HepG2 (cell line): ENCODE results near the gene DNAJB11. TPM values are rescaled to one million over a fixed set of nuclear protein-coding genes. Genes with fewer than 3 reads are reported as not detected.

Experiments used
- ATAC-seq: fragments of 200-7000 bp; cut with Tn5 transposase; 3 replicates; pipeline ENCODE4 v1.9.1; 2020; ENCODE audit warnings: mild to moderate bottlenecking, moderate library complexity
- BruUV-seq: library from RNA; stranded (reverse); fragments of 400-500 nt; replicated peaks from 2 replicates; lab custom pipeline; 2021; lab: Mats Ljungman, UMichigan
- CTCF ChIA-PET: fragments of 300-600 bp; formaldehyde crosslinking; extraction: SDS; loops from one replicate; lab custom pipeline; 2021; ENCODE audit warnings: low total read pairs, inconsistent platforms, low intra/inter-chr PET ratio; lab: Yijun Ruan, JAX
- POLR2A ChIA-PET: fragments of 350-600 bp; sonication (Branson Sonifier 250); formaldehyde crosslinking; loops from one replicate; lab custom pipeline; 2020; ENCODE audit warnings: antibody characterized with exemption, inconsistent platforms; lab: Yijun Ruan, JAX
- DNase-seq: peaks from one replicate; pipeline ENCODE4 v3.0.0-alpha.2; 2015; ENCODE audit warnings: low spot score
- FAIRE-seq: peaks from 3 replicates; lab custom pipeline; 2011; peaks lifted over from hg19 to GRCh38; lab: Jason Lieb, UNC
- H2AFZ ChIP-seq: one replicate; pipeline ENCODE4 v1.6.1; 2011; ENCODE audit warnings: low read length, inconsistent platforms
- H3K27ac ChIP-seq: fragments of 300-600 bp; 3 replicates; pipeline ENCODE4 v1.8.0; 2011; ENCODE audit warnings: mixed run types, mild to moderate bottlenecking, mixed read lengths, low read length, inconsistent platforms; ENCODE audit not compliant: insufficient read depth; ENCODE audit errors: extremely low read length
- H3K27me3 ChIP-seq, 2 experiments: fragments of 200-600 bp in 1 of 2; 2 replicates in 1 of 2; 3 replicates in 1 of 2; pipeline versions ENCODE4 v1.6.0 to v1.8.0; 2011; ENCODE audit warnings: low read length in 2 of 2, mild to moderate bottlenecking in 2 of 2, moderate library complexity in 2 of 2, inconsistent platforms in 1 of 2; ENCODE audit not compliant: insufficient read depth in 2 of 2, control insufficient read depth in 1 of 2
- H3K36me3 ChIP-seq, 2 experiments: fragments of 200-600 bp in 1 of 2; replicated peaks in 1 of 2; 2 replicates in 1 of 2; 3 replicates in 1 of 2; pipeline versions ENCODE4 v1.5.1 to v1.8.0; 2011; ENCODE audit warnings: low read length in 2 of 2, inconsistent platforms in 1 of 2; ENCODE audit not compliant: insufficient read depth in 2 of 2, control insufficient read depth in 1 of 2
- H3K4me1 ChIP-seq: 2 replicates; pipeline ENCODE4 v1.5.1; 2012; ENCODE audit warnings: low read length, inconsistent platforms; ENCODE audit not compliant: insufficient read depth
- H3K4me2 ChIP-seq: 2 replicates; pipeline ENCODE4 v1.6.0; 2011; ENCODE audit warnings: low read depth, low read length, inconsistent platforms
- H3K4me3 ChIP-seq, 3 experiments: fragments of 200-600 bp in 1 of 3; sonication (generic), shearing (Covaris generic) in 1 of 3; replicated peaks in 1 of 3; 2 replicates each; pipeline ENCODE4 v1.5.1; 2011 to 2016; ENCODE audit warnings: low read length in 3 of 3, inconsistent platforms in 2 of 3, low read depth in 2 of 3, mild to moderate bottlenecking in 2 of 3, control low read depth in 1 of 3, mixed read lengths in 1 of 3; ENCODE audit not compliant: insufficient read depth in 1 of 3
- H3K79me2 ChIP-seq: one replicate; pipeline ENCODE4 v1.6.1; 2011; ENCODE audit warnings: low read length, inconsistent platforms; ENCODE audit not compliant: insufficient read depth
- H3K9ac ChIP-seq: 2 replicates; pipeline ENCODE4 v1.6.0; 2011; ENCODE audit warnings: mild to moderate bottlenecking, low read depth, low read length, inconsistent platforms; ENCODE audit not compliant: insufficient read depth
- H3K9me3 ChIP-seq: 2 replicates; pipeline ENCODE4 v1.5.1; 2012; ENCODE audit warnings: mild to moderate bottlenecking, low read length
- H4K20me1 ChIP-seq: 2 replicates; pipeline ENCODE4 v1.6.0; 2011; ENCODE audit warnings: inconsistent platforms, mild to moderate bottlenecking, low read length, moderate library complexity; ENCODE audit not compliant: insufficient read depth
- DNMT1 ChIP-seq: sonication (generic); formaldehyde crosslinking; IDR thresholded peaks from 2 replicates; pipeline ENCODE4 v1.5.1; 2020; ENCODE audit warnings: mild to moderate bottlenecking, missing genetic modification reagents
- ERF ChIP-seq: IDR thresholded peaks from 2 replicates; pipeline ENCODE4 v1.6.1; 2018; ENCODE audit warnings: missing biosample characterization, missing genetic modification reagents
- HNF4A ChIP-seq: sonication (generic); formaldehyde crosslinking; IDR thresholded peaks from 2 replicates; pipeline ENCODE4 v1.4.0; 2020; ENCODE audit warnings: missing genetic modification reagents
- JUNB ChIP-seq: sonication (generic); formaldehyde crosslinking; IDR thresholded peaks from 2 replicates; pipeline ENCODE4 v1.8.0; 2022; ENCODE audit warnings: missing genetic modification reagents, mild to moderate bottlenecking, borderline replicate concordance
- NR2F1 ChIP-seq, 2 experiments: fragments of 450-650 bp in 1 of 2; formaldehyde crosslinking in 1 of 2; IDR thresholded peaks; 2 replicates each; pipeline versions ENCODE4 v1.5.0 to v1.6.1; 2016 to 2020; ENCODE audit warnings: mild to moderate bottlenecking in 1 of 2, missing compliant biosample characterization in 1 of 2, missing genetic modification reagents in 1 of 2, moderate library complexity in 1 of 2
- RBFOX2 ChIP-seq: fragments of 200-400 bp; formaldehyde crosslinking; IDR thresholded peaks from 2 replicates; pipeline ENCODE4 v1.6.1; 2017; ENCODE audit warnings: low read depth, mild to moderate bottlenecking, low read length
- SALL1 ChIP-seq: sonication (generic); formaldehyde crosslinking; IDR thresholded peaks from 2 replicates; pipeline ENCODE4 v1.8.0; 2022; ENCODE audit warnings: mild to moderate bottlenecking, missing genetic modification reagents
- SAP130 ChIP-seq: IDR thresholded peaks from 2 replicates; pipeline ENCODE4 v1.6.1; 2016; ENCODE audit warnings: low read depth
- TCF7L2 ChIP-seq: IDR thresholded peaks from 2 replicates; pipeline ENCODE4 v1.6.1; 2011; ENCODE audit warnings: mild to moderate bottlenecking, low read depth, low read length, moderate library complexity
- TFAP4 ChIP-seq: sonication (generic); IDR thresholded peaks from 2 replicates; pipeline ENCODE4 v1.6.1; 2016; ENCODE audit warnings: low read depth, borderline replicate concordance
- ZBTB7B ChIP-seq: sonication (generic); formaldehyde crosslinking; IDR thresholded peaks from 2 replicates; pipeline ENCODE4 v1.4.0; 2020; ENCODE audit warnings: missing genetic modification reagents
- ZNF275 ChIP-seq: sonication (generic); formaldehyde crosslinking; IDR thresholded peaks from 2 replicates; pipeline ENCODE4 v1.8.0; 2022; ENCODE audit warnings: missing genetic modification reagents, mild to moderate bottlenecking, inconsistent platforms, borderline replicate concordance
- ZNF276 ChIP-seq: sonication (generic); formaldehyde crosslinking; IDR thresholded peaks from 2 replicates; pipeline ENCODE4 v1.4.0; 2020; ENCODE audit warnings: mild to moderate bottlenecking, low read depth, missing genetic modification reagents
- ZNF503 ChIP-seq: sonication (generic); formaldehyde crosslinking; IDR thresholded peaks from 2 replicates; pipeline ENCODE4 v1.4.0; 2020; ENCODE audit warnings: missing genetic modification reagents
- WGBS: methylation state at CpG from one replicate; pipeline ENCODE4 v1.1.6; 2017; ENCODE audit warnings: low lambda C conversion rate; 5-methylcytosine and 5-hydroxymethylcytosine counted together
- in situ Hi-C: cut with HindIII; loops from 2 replicates; pipeline ENCODE4 v1.10.0; 2017; ENCODE audit warnings: low pct_unique_long_range_greater_than_20kb; ENCODE audit not compliant: extremely low pct_ligation_motif_present
- intact Hi-C: fragments of 100-400 bp; cut with micrococcal nuclease; formaldehyde crosslinking; loops from one replicate; pipeline ENCODE4 v1.10.0; 2022; ENCODE audit not compliant: unreplicated experiment
- polyA plus RNA-seq, 8 experiments: library from polyadenylated mRNA; depleted of rRNA in 3 of 8; stranded (reverse) in 7 of 8; unstranded in 1 of 8; fragments of >200 nt; fragmentation: Illumina TruSeq in 4 of 8; extraction: Trizol in 4 of 8; gene quantifications; 2 replicates each; pipeline versions ENCODE4 v1.2.1 to v1.2.3, GENCODE V29; 2011 to 2016; ENCODE audit warnings: low read depth in 4 of 8, missing spikeins in 1 of 8, mixed read lengths in 1 of 8; ENCODE audit not compliant: insufficient read depth in 1 of 8
- total RNA-seq, 5 experiments: library from RNA; depleted of rRNA; stranded (reverse); fragments of >200 nt; fragmentation: Illumina TruSeq; extraction: Trizol; gene quantifications; 2 replicates each; pipeline ENCODE4 v1.2.3, GENCODE V29; 2016; ENCODE audit warnings: low read depth in 1 of 5

Gene DNAJB11
- total and polyA plus RNA-seq, 2 of the 13 experiments (the other 11 are each of a cell fraction or from before 2014, with no cell fraction given) = 41.0 to 132 TPM

GRCh38 chr3:186525369-186526255, 44.9 kb upstream of the DNAJB11 start:
- intact Hi-C loops (no loop called here), in situ Hi-C loops (no loop called here)
- BruUV-seq = no TSS peak
- Histone ChIP-seq H3K9ac (no peak overlapping the region), H3K36me3 (no peaks in the 10 kb centered on the region), H3K4me2 (peak overlapping the region; percentile 61), H4K20me1 (no peaks in the 10 kb centered on the region), H3K9me3 (no peaks in the 10 kb centered on the region), H2AFZ (no peak overlapping the region), H3K4me3 (no peak overlapping the region; a peak in 1 of 6 replicates), H3K27ac (peak overlapping the region; percentile 7), H3K4me1 (peaks cover 63% of the 10 kb centered on the region), H3K79me2 (no peaks in the 10 kb centered on the region), H3K27me3 (no peaks in the 10 kb centered on the region)
- POLR2A ChIA-PET = interaction anchor here (0.9 to 1.1 kb wide), 2 partner anchors 9 to 45 kb away, joined by 3 to 4 read pairs; partner anchors contain the start of gene DNAJB11
- CTCF ChIA-PET = no interaction called here
- 17% methylated on average over 9 of the region's 9 CpGs for WGBS
- FAIRE-seq (peak; percentile 88), ATAC-seq (peak; percentile 85), DNase-seq (peak; percentile 84)
- TF ChIP-seq JUNB (CRISPR knock-in tag) (no peak), DNMT1 (CRISPR knock-in tag) (no peak), TFAP4 (no peak), ZNF276 (no peak), RBFOX2 (no peak), SALL1 (CRISPR knock-in tag) (0 out of 2 replicates have a peak, but pooled peaks have one; percentile 27), ZNF503 (CRISPR knock-in tag) (no peak), SAP130 (peak; percentile 41), HNF4A (CRISPR knock-in tag) (peak; percentile 92), TCF7L2 (no peak), ERF (CRISPR knock-in tag) (0 out of 2 replicates have a peak, but pooled peaks have one; percentile 31), NR2F1 (CRISPR knock-in tag; IDR thresholded peaks at IDR 0.05) (peak; percentile 18 to 45; a peak in 2 of 4 replicates), ZNF275 (CRISPR knock-in tag) (no peak), ZBTB7B (0 out of 2 replicates have a peak, but pooled peaks have one; percentile 20)
